PC-3 (cell line): ENCODE measurements around the gene PKNOX2.

Experiments used
- CTCF ChIP-seq: fragments of 300-600 bp; sonication (generic); conservative IDR thresholded peaks from 2 replicates; pipeline ENCODE4 v1.5.1; 2017; ENCODE audit warnings: antibody characterized with exemption, low read depth, mild to moderate bottlenecking, low read length
- EZH2 ChIP-seq: fragments of 300-600 bp; sonication (generic); IDR thresholded peaks from one replicate; pipeline ENCODE4 v1.6.1; 2017; ENCODE audit warnings: antibody characterized with exemption, mild to moderate bottlenecking, low read length; ENCODE audit not compliant: unreplicated experiment
- EZH2phosphoT487 ChIP-seq: fragments of 300-600 bp; sonication (generic); IDR thresholded peaks from 2 replicates; pipeline ENCODE4 v1.6.1; 2018; ENCODE audit warnings: mild to moderate bottlenecking, antibody characterized with exemption, low read length, borderline replicate concordance

- TF ChIP-seq EZH2phosphoT487 (no peak), EZH2 (no peak), CTCF (no peak)
These were observed 11.5 kb downstream of the PKNOX2 start for GRCh38 chr11:125175896-125176575.
